ENCODE data around the gene SUN3. TPM values are rescaled to one million over a fixed set of nuclear protein-coding genes. Genes with fewer than 3 reads are reported as not detected.

Gene SUN3
- total and polyA plus RNA-seq, 2 of the 8 experiments (the other 6 are each of a cell fraction or from before 2014, with no cell fraction given), result not detected

DNA sequence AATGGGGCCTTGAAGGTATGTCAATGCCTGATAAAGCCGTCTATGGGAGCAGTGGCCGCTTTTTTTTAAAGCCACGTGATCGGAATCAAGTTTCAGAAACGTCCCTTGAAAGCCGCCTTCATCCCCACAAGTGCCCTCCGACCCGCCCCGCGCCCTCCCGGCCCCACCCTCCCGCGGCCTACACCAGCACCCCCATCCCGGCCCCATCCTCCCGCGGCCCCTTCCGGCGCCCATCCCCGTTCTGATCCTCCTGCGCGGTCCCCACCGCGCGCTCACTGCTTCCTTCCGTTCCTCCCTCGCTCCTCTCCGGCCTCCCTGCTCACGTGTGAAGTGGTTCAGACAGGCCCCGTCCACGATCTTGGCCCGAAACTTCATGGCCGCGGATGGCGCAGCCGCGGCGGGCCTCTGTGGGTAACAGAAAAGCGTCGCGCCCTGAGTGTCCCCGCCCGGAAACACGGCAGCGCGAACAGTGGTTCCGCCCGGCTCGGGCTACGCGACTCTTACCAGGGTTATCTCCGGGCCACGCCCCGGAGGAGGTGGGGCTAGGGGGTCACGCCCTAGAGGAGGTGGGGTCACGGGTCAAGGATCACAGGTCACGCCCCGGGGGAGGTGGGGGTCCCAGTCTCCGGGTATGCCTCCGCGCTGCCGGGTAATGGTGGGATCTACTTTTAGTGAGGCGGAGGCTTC is 49.6 kb downstream of the SUN3 start, which contains the start of gene HUS1 (continued):
- TF ChIP-seq, protein P1, sequence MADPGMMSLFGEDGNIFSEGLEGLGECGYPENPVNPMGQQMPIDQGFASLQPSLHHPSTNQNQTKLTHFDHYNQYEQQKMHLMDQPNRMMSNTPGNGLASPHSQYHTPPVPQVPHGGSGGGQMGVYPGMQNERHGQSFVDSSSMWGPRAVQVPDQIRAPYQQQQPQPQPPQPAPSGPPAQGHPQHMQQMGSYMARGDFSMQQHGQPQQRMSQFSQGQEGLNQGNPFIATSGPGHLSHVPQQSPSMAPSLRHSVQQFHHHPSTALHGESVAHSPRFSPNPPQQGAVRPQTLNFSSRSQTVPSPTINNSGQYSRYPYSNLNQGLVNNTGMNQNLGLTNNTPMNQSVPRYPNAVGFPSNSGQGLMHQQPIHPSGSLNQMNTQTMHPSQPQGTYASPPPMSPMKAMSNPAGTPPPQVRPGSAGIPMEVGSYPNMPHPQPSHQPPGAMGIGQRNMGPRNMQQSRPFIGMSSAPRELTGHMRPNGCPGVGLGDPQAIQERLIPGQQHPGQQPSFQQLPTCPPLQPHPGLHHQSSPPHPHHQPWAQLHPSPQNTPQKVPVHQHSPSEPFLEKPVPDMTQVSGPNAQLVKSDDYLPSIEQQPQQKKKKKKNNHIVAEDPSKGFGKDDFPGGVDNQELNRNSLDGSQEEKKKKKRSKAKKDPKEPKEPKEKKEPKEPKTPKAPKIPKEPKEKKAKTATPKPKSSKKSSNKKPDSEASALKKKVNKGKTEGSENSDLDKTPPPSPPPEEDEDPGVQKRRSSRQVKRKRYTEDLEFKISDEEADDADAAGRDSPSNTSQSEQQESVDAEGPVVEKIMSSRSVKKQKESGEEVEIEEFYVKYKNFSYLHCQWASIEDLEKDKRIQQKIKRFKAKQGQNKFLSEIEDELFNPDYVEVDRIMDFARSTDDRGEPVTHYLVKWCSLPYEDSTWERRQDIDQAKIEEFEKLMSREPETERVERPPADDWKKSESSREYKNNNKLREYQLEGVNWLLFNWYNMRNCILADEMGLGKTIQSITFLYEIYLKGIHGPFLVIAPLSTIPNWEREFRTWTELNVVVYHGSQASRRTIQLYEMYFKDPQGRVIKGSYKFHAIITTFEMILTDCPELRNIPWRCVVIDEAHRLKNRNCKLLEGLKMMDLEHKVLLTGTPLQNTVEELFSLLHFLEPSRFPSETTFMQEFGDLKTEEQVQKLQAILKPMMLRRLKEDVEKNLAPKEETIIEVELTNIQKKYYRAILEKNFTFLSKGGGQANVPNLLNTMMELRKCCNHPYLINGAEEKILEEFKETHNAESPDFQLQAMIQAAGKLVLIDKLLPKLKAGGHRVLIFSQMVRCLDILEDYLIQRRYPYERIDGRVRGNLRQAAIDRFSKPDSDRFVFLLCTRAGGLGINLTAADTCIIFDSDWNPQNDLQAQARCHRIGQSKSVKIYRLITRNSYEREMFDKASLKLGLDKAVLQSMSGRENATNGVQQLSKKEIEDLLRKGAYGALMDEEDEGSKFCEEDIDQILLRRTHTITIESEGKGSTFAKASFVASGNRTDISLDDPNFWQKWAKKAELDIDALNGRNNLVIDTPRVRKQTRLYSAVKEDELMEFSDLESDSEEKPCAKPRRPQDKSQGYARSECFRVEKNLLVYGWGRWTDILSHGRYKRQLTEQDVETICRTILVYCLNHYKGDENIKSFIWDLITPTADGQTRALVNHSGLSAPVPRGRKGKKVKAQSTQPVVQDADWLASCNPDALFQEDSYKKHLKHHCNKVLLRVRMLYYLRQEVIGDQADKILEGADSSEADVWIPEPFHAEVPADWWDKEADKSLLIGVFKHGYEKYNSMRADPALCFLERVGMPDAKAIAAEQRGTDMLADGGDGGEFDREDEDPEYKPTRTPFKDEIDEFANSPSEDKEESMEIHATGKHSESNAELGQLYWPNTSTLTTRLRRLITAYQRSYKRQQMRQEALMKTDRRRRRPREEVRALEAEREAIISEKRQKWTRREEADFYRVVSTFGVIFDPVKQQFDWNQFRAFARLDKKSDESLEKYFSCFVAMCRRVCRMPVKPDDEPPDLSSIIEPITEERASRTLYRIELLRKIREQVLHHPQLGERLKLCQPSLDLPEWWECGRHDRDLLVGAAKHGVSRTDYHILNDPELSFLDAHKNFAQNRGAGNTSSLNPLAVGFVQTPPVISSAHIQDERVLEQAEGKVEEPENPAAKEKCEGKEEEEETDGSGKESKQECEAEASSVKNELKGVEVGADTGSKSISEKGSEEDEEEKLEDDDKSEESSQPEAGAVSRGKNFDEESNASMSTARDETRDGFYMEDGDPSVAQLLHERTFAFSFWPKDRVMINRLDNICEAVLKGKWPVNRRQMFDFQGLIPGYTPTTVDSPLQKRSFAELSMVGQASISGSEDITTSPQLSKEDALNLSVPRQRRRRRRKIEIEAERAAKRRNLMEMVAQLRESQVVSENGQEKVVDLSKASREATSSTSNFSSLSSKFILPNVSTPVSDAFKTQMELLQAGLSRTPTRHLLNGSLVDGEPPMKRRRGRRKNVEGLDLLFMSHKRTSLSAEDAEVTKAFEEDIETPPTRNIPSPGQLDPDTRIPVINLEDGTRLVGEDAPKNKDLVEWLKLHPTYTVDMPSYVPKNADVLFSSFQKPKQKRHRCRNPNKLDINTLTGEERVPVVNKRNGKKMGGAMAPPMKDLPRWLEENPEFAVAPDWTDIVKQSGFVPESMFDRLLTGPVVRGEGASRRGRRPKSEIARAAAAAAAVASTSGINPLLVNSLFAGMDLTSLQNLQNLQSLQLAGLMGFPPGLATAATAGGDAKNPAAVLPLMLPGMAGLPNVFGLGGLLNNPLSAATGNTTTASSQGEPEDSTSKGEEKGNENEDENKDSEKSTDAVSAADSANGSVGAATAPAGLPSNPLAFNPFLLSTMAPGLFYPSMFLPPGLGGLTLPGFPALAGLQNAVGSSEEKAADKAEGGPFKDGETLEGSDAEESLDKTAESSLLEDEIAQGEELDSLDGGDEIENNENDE (IDR thresholded peaks at IDR 0.05; ENCODE audit: insufficient replicate concordance, low read length), result no peak
- TF ChIP-seq, protein P2, sequence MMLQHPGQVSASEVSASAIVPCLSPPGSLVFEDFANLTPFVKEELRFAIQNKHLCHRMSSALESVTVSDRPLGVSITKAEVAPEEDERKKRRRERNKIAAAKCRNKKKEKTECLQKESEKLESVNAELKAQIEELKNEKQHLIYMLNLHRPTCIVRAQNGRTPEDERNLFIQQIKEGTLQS (IDR thresholded peaks at IDR 0.05; ENCODE audit: insufficient read depth, low read depth, low read length), result no peak
- TF ChIP-seq SP1 (IDR thresholded peaks at IDR 0.05; ENCODE audit: low read depth, low read length), result peak; percentile 87
- TF ChIP-seq TEAD4 (IDR thresholded peaks at IDR 0.05; ENCODE audit: low read depth, low read length), result no peak
- TF ChIP-seq SP2 (IDR thresholded peaks at IDR 0.05; ENCODE audit: low read length), result no peak
- 0 out of 2 replicates have a peak, but pooled peaks have one; percentile 48 for TF ChIP-seq EGR1 (IDR thresholded peaks at IDR 0.05; ENCODE audit: borderline replicate concordance, low read depth, low read length)
- TF ChIP-seq JUND (IDR thresholded peaks at IDR 0.05; ENCODE audit: low read length), result peak; percentile 35; the same call in 1 of the 2 replicates
- no peak for TF ChIP-seq RNF2 (IDR thresholded peaks at IDR 0.05; ENCODE audit: borderline replicate concordance, low read depth, low read length, missing control alignments, poor library complexity, severe bottlenecking)
- TF ChIP-seq TAF1 (IDR thresholded peaks at IDR 0.05; ENCODE audit: low read depth, low read length), result peak; percentile 96
- TF ChIP-seq PHF8 (conservative IDR thresholded peaks at IDR 0.05; ENCODE audit: low read depth, low read length), result peak; percentile 99

Measured in H1 (cell line).